ENCODE results near the gene SPG21.

GRCh38 chr15:65021488-65021887 is 31.8 kb upstream of the SPG21 start:
- TF ChIP-seq POLR2A (IDR thresholded peaks at IDR 0.05; ENCODE audit: low read depth, low read length) (no peak), POLR2AphosphoS5 (IDR thresholded peaks at IDR 0.05; ENCODE audit: low read depth, low read length) (no peak), TAF1 (IDR thresholded peaks at IDR 0.05; ENCODE audit: borderline replicate concordance, low read depth, low read length) (no peak)
